ENCODE data around the gene TNFRSF11A.

TNFRSF11A gene

DNA sequence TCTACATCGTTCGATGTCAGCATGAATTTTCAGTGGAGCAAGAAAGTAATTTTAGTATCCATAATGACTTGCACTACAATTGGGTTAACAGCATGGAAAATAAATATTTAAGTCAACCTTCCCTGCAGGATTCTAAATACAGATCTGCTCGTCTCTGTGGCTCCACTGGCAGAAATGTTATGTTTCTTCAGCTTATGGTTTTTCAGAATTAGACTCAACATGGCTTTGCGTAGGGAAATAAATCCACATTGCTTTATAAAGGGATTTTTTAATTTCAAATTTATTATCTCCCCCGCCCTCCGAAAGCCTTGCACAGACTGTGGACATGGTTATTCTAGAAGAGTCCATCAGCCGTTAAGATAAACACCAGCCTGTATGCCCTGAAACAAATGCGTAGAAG is 18.2 kb downstream of the TNFRSF11A start:
- no peak for DNase-seq (ENCODE audit: low read depth)

DNA sequence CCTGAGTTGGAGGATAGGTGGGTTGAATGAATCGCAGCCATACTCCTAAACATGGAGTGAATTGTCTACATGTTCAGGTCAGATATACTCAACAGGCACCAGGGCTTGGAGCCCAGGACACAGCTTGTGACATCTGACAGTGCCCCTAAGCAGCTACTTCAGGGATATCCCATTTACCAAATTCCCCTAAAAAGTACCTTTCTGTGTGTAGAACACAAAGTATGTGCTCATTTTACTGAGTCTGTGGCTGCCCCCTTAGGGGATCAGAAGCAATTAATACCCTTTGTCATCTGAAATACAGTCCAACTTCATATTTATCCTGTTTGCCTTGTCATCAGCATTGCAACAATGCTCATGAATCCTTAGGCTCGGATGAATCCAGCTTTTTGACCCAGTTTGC is 20.8 kb downstream of the TNFRSF11A start:
- no peak for DNase-seq (ENCODE audit: low read depth)

DNA sequence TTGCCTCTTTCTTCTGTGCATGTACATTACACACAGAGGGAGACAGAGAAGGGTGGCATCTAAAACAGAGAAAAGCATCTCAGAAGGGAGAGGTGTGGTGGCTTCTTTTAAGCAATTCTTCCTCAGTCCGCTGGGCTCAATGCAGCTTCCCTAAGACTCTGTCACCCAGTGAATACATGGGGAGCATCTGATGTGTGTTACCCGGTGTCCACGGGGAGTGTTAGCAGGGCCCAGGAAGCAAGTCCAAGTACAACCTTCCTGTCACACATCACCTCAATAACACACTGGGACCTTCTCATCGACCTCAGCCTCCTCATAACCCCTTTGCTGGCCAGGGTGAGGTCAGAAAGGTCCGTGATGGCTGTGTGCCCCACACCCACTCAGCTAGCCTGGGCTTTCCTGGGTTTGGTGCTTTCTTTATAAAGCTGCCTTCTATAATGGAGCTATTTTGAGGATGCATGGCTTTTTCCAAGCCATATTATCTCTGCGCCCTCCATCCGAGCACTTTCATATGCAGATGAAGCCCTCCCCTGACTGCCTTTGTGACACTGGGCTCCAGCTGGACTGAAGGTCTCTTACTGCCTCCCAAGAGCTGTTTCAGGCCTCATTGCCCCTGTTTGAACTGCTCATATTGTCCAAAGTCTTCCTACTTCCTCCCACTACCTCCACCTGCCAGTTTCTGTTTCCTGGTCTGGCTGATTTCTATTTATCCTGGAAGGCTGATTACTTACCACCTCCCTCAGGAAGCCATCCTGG is 21.4 kb downstream of the TNFRSF11A start:
- no peak for DNase-seq (ENCODE audit: low read depth)

DNA sequence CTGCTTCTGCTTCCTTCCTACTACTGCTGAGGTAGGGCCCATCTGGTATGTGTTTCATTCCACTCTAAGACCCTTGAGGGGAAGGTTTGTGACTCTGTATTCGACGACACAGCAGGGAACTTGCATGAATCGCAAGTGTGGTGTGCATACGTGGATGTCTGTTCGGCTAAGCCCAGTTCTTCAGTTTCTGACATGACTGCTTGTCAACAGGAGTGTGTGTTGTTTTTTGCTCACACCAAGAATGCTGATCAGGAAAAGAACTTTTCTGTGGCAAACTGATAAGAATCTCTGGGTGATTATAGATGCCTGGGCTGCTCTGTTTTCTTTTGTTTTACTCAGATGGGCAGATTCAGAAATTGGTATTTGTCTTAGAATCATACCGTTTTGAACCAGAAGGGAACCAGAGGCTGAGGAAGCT is 22.0 kb downstream of the TNFRSF11A start:
- DNase-seq (ENCODE audit: low read depth) = no peak

DNA sequence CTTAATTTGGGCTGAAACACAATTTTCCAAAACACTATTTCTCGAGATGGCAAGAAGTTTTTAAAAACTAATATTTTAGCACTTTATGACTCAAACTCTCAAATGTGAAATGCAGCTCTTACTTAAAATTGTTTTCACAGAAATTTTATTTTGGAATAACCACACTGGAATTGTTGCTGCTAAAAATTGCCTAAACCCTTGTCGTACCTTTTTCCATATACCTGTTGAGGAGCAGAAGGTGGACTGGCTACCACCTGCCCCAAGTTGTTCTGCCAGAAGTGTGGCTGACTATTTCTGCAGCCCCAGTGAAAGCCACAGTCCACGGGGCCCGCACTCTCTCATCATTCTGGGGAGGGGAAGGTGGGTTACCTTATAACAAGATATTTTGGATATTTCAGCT is 23.4 kb downstream of the TNFRSF11A start:
- no peak for DNase-seq (ENCODE audit: low read depth)

DNA sequence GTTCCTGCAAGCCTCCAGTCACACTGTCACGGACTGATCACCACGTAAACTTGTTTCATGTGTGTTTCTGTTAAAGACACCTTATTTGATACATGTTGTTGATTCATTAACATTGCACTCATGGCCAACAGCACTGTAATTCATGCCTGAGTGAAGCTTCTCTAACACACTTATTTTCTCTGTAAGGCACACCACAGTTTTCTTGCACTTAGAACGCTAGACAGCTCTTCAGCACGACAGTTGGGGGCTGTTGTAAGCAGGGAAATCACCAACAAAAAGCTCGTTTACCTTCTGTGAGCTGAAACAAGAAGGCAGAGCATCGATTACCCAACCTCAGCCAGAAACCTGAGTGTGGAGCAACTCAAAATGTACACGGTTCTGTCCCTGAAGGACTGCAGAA is 28.1 kb downstream of the TNFRSF11A start:
- no peak for DNase-seq (ENCODE audit: low read depth)

DNA sequence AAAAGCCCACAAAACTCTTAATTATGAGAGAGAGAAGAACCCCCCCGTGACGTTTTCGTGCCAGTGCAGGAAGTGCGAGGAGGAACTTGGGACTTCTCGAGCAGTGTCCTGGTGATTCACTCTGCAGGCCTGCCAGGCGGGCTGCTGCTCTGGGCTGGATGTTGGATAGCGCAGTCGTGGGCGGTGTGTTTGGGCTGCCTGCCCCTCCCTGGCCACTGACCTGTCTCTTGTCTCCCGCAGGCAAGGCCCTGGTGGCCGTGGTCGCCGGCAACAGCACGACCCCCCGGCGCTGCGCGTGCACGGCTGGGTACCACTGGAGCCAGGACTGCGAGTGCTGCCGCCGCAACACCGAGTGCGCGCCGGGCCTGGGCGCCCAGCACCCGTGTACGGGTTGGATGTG is 29.0 kb downstream of the TNFRSF11A start:
- no peak for DNase-seq (ENCODE audit: low read depth)

DNA sequence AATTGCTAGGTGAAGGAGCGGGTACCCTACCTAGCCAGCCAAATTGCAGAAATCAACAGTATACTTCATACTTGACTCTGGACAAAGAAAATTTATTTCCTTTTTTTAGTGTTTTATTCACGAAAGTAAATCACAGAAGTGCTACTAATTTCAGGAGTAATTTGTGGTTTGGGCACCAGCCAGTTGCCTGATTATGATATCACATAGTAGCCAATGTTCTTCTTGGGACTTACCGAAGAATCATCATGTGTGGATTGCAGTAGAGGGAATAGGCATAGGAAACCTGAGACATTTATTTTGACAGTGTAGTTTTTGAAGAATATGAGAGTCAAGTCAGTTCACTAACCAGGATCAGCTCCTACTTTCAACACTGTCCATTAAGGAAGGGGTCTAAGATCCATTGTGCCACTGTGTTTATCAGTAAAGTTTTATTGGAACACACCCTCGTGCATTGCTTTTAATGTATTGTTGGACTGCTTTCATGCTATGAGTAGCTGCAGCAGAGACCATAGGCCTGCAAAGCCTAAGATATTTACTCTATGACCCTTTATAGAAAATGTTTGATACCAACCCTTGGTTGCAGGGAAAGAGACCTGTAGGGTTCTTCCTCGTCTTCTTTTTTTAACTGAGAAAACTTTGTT is 32.1 kb downstream of the TNFRSF11A start:
- no peak for DNase-seq (ENCODE audit: low read depth)

DNA sequence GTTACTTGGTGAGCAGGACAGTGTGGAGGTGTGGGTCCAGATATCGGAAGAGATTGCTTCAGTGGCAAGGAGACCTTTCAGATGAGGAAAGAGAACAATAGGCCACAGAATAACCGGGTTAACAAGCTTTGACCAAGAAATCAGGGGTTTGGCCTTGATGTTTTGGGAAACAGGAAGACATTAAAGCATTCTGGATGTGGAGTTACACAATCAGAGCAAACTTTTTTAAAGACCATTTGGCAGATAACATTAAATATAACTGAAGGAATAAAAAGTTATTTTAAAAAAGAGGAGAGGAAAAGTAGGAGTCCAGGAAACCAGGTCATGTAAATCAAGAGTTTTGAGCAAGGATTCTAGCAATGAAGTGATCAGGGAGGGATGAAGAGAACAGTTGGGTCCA is 35.7 kb downstream of the TNFRSF11A start:
- no peak for DNase-seq (ENCODE audit: low read depth)

DNA sequence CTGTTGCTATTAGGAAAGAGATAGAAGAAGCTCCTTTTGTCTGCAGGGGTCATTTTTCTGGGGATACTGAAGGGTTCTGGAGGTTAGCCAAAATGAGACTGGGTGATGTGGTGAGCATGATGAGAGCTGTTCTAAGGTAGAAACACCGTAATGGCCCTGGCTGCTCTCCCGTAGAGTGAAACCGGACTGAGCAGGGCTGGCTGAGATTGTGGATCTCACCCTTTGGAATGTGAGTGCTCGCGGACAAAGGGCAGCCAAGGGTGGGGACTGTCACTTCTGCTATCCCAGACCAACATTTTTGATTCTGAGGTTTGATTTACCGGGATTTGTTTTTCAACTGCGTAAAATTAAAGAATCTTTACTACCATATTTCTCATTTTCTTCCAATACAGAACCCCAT is 36.2 kb downstream of the TNFRSF11A start:
- DNase-seq (ENCODE audit: low read depth) = no peak

DNA sequence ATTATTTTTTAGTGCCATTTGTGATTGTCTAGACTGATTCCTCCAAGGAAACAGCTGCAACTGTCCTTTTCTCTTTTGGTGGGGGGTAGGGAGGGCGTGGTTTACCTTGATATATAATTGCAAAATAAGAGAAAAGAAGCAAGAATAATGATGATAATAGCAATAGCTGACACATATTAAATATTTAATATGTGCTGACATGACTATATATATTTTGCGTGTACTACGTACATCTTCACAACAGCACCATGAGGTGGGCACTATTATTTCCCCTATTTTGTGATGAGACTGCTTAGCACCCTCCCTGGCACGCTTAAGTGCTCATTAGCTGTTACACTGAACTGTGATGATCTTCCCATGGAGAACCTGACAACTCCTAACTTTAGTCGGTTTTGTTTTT is 39.4 kb downstream of the TNFRSF11A start:
- DNase-seq (ENCODE audit: low read depth) = no peak

DNA sequence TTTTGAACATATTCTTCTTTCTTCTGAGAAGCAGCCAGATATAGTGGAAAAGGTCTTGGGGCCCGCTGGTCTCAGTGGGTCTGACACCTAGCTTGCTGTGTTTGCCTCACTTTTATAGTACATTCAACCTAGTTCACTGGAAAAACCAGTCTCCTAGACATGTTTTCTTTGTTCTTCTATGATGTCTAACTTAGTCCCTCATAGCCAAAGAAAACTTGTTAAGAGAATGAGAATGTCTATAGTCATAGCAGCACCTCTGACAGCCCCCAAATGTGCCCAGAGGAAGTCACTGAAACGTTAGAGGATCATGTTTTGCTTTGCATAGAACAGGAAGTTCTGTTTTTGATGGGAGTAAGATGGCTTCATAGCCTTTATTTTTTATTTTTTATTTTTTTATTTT is 40.3 kb downstream of the TNFRSF11A start:
- DNase-seq (ENCODE audit: low read depth) = no peak

DNA sequence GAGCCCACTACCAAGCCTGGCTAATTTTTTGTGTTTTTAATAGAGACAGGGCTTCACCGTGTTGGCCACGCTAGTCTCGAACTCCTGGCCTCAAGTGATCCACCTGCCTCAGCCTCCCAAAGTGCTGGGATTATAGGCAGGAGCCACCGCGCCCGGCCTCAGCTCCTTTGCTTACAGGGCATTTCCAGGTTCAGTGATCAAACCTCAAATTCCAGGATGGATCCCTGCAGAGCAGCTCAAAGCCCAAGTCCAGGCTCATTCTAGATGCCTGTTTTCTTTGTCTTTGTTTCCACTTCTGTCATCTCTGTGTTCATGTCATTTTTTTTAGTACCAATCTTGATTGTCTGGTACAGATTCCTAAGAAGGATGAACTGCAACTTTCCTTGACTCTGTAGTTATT is 41.9 kb downstream of the TNFRSF11A start:
- no peak for DNase-seq (ENCODE audit: low read depth)

DNA sequence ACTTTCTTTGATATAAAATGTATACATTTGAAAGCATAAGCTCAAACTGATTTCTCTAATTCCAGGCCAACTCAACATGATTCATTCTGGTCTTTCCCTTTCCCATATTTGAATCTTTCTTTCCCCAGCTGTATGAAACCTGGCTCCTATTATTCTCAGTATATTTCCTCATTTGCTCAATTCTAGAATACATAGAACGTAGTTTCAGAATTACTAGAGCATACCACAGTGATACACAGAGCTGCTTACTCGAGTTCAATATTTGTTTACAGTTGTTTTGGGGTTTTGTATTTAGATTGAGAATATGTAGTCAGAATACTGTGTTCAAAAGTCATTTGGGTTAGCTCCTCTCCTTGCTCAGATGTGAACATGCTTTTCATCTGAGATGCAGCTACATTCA is 43.0 kb downstream of the TNFRSF11A start:
- no peak for DNase-seq (ENCODE audit: low read depth)

DNA sequence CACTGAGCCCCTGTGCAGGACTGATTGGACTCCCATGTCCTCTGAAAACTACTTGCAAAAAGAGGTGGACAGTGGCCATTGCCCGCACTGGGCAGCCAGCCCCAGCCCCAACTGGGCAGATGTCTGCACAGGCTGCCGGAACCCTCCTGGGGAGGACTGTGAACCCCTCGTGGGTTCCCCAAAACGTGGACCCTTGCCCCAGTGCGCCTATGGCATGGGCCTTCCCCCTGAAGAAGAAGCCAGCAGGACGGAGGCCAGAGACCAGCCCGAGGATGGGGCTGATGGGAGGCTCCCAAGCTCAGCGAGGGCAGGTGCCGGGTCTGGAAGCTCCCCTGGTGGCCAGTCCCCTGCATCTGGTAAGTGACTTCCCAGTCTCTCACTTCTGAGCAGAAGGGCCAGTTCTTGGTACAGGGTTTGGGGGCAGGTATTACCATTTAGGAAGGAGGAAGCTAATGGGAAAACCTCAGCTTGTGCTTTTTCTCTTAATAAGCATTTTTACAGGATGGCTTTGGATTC is 44.1 kb downstream of the TNFRSF11A start:
- DNase-seq (ENCODE audit: low read depth) = no peak

DNA sequence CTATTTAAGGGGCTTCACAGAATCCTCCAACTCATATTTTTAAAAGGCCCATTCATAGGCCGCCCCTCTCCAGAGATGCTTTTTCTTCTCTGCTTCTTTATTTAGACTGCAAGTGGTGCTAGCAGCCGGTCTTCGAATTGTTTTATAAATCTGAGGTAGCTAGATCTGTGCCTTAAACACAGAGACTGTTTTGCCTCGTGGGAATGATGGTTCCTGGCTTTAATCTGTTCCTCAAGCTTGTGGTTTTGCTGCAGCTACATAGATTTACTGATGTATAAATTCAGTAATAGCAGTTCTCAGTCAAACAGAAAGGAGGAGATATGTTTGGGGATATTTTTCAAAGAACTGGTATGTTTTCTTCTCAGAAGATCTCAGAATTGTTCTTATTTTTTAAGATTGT is 45.3 kb downstream of the TNFRSF11A start:
- no peak for DNase-seq (ENCODE audit: low read depth)

DNA sequence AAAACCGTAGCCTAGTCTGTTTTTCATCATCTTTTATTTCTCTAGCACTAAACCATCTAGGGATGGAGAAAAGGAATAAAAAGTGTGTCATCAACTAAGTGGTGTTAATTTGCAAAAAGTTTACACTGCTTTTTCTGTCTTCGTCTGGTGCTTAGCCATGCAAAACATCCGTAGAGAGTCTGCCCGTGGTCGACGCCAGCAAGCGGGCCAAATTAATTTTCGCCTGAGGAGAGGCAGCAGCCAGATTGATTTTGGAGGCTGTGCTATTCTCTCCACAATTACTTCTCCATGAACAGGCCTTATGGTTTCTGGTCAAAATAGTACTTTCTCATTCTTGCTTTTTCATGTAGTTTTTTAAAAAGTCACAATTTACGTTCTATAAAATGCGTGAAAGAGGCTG is 46.3 kb downstream of the TNFRSF11A start:
- DNase-seq (ENCODE audit: low read depth) = no peak

DNA sequence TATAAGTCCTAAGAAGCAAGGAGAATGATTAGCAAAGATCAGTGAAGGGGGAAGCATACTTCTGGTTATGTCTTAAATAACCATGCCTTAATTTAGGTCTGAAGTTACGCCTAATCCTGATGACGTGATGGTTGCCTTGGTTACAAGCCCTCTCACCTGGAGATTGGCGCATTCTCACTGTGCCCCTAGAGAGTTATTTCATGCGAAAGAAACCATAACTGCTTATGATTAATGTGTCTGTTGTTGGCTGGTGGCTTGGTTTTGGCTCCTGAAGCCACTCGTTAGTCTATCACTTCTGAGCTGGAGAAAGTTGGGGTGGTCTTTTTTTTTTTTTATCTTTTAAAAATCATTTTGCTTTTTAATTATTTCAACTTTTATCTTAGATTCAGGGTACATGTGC is 47.0 kb downstream of the TNFRSF11A start:
- DNase-seq (ENCODE audit: low read depth) = no peak

DNA sequence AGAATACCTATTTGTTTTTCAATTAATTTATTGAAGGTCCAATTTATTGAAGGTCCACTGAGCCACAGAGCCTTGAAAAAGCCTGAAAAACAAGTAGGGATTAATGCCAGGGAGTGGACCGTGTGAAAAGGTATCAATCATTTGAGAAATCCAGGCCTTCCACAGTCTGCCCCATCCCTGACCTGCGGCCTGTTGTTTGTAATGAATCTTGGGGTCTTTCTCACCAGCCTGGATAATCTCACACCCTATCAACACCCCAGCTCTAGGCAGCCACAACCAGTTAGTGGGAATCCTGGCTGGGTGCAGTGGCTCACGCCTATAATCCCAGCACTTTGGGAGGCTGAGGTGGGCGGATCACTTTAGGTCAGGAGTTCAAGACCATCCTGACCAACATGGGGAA is 47.8 kb downstream of the TNFRSF11A start:
- no peak for DNase-seq (ENCODE audit: low read depth)

DNA sequence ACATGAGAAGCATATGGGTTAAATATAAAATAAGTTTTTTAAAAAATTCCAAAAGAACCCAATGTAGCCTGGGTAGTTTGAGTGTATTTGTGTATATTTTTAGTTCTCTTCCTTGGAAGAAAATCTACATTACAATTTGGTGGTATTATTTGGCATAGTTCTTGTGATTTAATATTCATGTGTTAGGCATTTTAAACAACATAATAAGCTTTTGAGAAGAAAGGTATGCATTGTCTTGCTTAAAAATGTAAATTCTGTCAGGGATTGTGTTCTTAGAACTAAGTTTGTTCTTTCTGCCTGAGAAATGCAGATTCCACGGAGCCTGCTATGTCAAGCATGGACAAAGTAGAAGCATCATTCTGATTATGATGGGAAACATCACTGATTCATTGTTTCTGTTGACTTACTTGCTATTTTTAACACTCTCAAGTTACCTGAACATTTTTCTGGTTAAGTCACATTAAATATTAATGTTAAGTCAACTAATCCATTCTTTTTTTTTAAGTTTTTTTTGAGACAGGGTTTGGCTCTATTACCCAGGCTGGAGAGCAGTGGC is 49.4 kb downstream of the TNFRSF11A start:
- DNase-seq (ENCODE audit: low read depth) = no peak

DNA sequence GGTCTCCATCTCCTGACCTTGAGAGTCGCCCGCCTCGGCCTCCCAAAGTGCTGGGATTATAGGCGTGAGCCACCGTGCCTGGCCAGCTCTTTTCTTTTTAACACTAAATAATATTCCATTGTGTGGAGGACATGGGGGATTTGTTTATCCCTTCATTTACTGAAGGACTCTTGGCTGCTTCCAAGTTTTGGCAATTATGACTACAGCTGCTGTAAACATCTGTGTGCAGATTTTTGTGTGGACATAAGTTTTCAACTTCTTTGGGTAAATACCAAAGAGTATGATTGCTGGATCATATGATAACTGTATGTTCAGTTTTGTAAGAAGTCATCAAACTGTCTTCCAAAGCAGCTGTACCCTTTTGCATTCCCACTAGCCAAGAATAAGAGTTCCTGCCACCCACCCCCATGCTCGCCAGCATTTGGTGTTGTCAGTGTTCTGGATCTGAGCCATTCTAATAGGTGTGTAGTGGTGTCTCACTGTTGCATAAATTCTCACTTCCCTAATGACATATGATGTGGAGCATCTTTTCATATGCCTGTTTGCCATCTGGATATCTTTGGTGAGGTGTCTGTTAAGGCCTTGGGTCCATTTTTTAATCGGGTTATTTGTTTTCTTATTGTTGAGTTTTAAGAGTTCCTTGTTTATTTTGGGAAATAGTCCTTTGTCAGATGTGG is 52.2 kb downstream of the TNFRSF11A start:
- DNase-seq (ENCODE audit: low read depth) = no peak

DNA sequence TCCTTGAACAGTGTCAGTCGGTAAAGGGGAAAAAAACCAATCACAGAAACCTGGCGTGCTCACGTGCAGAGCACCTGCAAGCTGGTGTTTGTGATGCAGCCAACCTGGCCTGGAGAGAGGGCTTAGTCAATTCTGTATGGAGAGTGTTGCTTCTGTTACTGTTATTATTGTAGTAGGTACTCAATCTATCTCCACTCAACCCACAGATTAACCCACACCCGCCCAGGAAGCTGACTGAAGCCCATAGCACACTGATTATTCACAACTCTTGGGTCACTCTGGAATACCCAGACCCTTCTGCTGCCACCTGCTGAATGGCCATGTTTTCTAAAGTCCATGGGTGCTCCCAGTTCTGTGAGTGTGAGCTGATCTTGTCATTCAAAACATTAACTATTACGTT is 53.9 kb downstream of the TNFRSF11A start:
- no peak for DNase-seq (ENCODE audit: low read depth)

DNA sequence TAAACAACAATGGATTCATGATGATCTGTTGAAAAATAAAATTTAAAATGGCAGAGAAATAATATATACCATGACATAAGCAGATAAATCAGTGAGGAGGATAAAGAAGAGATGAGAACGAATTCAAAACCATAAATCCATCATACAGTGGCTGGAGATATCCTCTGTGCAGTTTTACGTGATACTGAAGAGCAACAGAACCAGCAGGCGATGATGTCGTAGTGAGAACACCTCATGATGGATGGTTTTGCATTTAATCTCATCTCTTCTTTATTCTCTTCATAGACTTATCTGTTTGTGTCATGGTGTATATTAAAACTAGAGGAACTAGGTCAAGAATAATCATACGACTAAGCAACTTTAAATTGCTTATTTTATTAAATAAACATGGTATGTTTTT is 56.3 kb downstream of the TNFRSF11A start:
- DNase-seq (ENCODE audit: low read depth) = no peak

Data from iris pigment epithelial cell (primary cell).